T47D (cell line): ENCODE results near the gene HOXD13.

Experiments used
- DNase-seq, 2 experiments: peaks; one replicate each; pipeline versions ENCODE4 v3.0.0 to v3.0.0-alpha.2; 2011 to 2012; ENCODE audit warnings: low read depth in 1 of 2, low spot score in 1 of 2
- JUND ChIP-seq: IDR thresholded peaks from 2 replicates; pipeline ENCODE4 v1.6.1; 2012; ENCODE audit warnings: low read depth
- in situ Hi-C: cut with HindIII; loops from 2 replicates; pipeline ENCODE4 v1.10.0; 2016; ENCODE audit warnings: low sequenced_read_pairs, low pct_unique_long_range_greater_than_20kb

Gene HOXD13

DNA sequence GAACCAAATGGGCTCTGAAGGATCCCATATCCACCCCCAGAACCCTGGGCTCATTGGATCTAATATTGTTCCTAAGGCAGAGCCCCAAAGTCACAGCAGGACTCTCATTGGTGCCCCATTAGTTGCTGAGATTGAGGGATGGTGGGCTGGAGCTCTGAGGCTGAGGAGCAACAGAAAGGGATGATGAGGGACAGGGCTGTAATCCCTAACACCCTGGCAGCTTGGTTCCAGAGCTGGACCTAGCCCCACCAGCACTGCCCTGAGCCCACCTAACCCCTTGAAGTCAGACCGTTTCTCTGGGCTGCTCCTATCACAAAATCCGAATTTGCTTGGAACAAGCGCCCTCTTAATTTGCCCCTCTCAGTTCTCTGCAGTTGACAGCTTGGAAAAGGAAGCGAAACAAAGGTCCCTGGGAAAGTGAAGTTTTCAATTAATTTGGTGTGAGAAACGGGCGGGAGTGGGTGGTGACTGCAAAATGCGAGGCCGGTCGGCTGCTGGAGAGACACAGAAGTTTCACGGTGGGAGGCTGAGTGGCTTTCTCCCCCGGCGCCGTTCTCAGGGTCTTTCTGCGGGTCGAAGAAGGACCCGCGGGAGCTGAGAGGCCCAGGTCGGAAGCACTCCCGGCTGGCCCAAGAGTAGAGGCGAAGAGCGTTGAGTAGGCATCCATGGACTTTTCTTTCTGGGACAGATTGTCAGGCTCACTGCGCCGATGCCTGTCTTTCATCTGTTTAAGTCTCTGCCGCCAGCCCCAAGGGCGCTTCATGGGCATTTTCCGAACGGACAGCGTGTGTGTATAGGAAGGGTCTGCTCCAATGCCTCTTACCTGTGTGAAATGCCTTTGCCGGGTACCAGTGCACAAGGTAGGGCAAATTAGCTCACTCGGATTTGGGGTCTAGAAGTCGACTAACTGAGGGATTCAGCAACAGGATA lies 927 bp upstream of the HOXD13 start:
- no peak for TF ChIP-seq JUND
- in situ Hi-C loops: no loop called here

GRCh38 chr2:176093145-176093897 lies 800 bp downstream of the HOXD13 start:
- in situ Hi-C loops: no loop called here
- TF ChIP-seq JUND: no peak
- DNase-seq: no peak

More for the DNA sequence above, 927 bp upstream of the HOXD13 start:
- no peak for DNase-seq

DNA sequence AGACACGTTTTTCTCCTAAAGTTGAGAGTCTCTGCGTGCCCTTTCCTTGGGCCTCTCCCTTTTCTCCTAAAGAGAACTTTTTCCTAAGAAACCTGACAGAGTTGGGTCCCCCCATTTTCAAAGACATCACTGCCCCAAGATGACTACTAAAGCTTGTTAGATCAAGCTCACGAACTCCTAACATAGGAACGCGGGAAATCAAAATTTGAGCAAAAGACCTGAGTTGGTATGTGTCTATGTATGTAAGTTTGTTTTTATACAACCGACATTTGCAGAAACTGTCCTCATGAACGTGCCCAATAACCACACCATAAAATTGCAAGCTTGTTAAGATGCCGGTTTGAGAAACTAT lies 1.4 kb downstream of the HOXD13 start:
- DNase-seq: no peak
- in situ Hi-C loops: no loop called here
- no peak for TF ChIP-seq JUND

- in situ Hi-C loops: no loop called here
- no peak for DNase-seq
- TF ChIP-seq JUND: no peak
Measured at GRCh38 chr2:176094349-176094748, 1.8 kb downstream of the HOXD13 start.

- no peak for TF ChIP-seq JUND
- in situ Hi-C loops: no loop called here
- DNase-seq: no peak
Measured at GRCh38 chr2:176095421-176095820, 2.9 kb downstream of the HOXD13 start.

DNA sequence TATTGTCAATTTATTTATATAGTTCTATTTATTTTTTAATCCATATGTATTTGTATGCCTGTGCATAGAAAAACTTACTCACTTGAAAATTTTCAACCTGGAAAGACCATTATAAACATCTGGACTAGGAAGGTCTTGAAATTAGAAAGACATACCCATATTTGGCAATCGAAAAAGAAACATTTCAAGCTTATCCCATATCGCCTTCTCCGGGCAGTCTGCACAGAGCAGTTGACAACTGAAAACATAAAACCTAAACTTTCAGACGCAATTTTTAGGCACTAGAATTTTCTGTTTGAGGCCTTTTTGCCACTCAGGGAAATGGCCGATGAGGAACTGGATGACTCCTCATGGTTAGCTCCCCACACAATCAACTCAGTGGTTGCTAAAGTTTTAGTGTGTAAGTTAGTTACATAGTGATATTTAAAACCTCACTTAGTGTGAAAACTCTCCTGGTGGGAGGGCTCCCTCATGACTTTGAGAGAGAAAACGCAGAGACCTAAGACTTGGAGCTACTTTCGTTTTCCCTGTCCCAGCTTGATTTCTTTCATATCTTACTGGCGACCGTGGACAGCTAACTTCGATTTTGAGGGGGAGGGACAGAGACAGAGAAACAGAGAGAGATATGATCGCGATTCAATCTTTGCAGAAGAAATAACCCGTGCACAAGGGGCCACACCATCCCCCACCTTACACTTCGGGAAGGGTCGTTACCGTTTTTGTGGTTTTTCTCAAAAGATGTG lies 3.9 kb downstream of the HOXD13 start:
- TF ChIP-seq JUND: no peak

DNA sequence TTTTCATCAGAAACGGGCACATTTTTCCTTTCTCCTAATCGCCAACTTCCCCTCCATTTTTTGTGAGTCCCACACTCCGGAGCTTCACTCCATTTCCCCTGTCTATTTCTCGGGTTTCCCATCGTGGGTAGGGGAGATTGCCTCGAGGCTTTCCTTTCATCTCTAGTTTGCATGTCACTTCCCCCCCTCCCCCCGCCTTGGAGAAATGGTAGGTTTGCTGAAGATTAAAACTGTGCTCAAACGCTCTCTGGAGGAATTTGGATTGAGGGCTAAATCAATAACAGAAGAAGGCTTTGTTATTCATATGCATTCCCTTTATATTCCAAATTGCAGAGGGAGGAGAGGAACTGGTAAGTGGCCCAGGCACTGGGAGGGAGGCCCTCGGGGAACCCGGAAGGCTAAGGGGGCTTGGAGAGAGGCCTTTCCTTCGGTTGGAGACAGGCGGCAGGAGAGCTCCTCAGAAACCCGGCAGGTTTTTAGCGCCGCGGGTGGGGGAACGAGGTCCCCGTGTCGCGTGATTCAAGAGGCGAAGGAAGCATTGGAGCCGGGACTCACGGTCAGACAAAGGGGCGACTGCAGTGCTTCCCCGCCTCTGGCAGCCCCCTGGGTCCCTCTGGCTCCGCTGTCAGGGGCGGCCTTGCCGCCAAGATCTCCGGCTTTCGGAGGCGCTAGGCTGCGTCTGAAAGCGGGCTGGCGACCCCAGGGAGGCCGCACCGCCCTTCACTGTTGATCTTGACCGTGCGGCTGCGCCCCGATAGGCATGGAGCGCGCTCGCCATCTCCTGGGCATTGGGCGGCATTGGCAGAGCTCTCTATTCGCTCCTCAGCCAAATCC lies 4.7 kb downstream of the HOXD13 start:
- DNase-seq: peak; percentile 86 to 92
- no peak for TF ChIP-seq JUND
- in situ Hi-C loops: no loop called here

More for the DNA sequence above, 3.9 kb downstream of the HOXD13 start:
- peak in 1 of 2 experiments; percentile 30 for DNase-seq
- in situ Hi-C loops: no loop called here

DNA sequence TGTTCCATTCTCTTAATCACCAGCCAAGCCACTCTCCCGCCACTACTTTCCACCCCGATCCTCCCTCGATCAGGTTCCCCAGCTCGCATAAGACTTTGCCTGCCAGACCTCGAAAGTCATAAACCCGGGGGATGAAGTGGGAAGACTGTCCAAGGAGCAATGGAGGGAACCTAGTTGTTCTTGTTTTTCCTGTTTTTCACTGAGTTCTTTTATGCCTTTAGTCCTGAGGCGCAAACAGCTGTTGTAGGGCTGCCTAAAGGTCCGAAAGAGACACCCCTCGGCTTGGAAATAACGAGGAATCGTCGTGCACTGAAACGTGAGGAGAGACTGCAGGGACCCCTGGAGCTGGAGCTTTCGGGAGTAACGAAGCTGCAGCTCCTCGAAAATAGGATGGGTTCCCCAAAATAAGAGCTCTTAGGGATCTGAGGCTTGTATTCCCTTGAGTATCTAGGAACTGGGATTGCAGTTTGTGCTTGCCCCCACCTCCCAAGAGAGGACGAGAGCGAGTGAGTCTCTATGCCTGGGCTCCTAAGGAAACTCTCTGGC lies 5.4 kb downstream of the HOXD13 start:
- in situ Hi-C loops: no loop called here
- no peak for TF ChIP-seq JUND
- DNase-seq: no peak

DNA sequence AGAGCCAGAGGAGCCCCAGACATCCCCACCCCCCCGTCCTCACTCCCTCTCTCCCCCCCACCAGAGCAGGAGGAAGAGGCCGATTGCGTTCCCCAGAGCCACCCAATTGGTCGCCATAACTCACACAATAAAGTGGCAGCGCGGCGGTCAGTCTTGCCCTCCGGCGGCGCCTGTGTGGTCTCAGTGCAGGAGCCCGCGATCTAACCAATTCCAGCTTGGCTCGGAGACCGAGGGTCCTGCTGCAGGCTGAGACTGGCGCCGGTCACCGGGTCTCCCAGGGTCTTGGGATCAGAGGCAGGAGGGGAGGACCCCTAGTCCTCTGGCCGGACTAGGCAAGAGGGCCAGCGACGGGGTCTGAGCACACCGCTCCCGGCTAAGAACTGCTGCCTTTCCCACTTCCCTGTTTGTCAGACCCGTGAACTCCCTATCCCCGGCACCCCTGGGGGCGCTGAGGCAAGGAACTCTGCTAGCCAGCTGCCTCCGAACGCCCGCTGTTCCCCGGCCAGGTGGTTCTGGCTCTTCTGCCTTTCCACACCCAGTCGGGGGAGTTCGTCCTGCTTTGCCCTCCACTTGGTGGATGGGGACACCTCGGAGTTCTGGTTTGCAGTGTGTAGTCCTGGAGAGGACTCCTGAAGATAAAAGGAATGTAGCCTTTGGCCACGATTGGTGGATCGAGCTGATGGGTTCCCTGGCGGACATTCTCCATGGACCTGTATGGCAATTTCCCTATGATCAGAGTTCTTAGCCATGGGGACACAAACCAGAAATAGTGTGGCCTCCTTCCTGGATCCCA lies 6.0 kb downstream of the HOXD13 start:
- no peak for TF ChIP-seq JUND
- in situ Hi-C loops: no loop called here
- DNase-seq: no peak

GRCh38 chr2:176099159-176099727 lies 6.7 kb downstream of the HOXD13 start:
- no peak for TF ChIP-seq JUND
- in situ Hi-C loops: no loop called here
- DNase-seq: no peak
